CD14-positive monocyte (primary cell): ENCODE results near the gene ATP5F1D. TPM values are rescaled to one million over a fixed set of nuclear protein-coding genes. Genes with fewer than 3 reads are reported as not detected.

ENCODE experiments used
- DNase-seq, 3 donors: peaks; one replicate each; pipeline ENCODE4 v3.0.0-alpha.2; 2011 to 2022
- H2AFZ ChIP-seq: 2 replicates; pipeline ENCODE4 v1.6.0; 2012; ENCODE audit warnings: mild to moderate bottlenecking, low read depth, low read length, inconsistent platforms; ENCODE audit not compliant: insufficient read depth, poor library complexity, severe bottlenecking
- H3K27ac ChIP-seq, 2 donors: 1 replicate in 1 of 2; 2 replicates in 1 of 2; pipeline ENCODE4 v1.5.1; 2012 to 2013; ENCODE audit warnings: low read length in 2 of 2, control low read depth in 1 of 2, inconsistent platforms in 1 of 2, low read depth in 1 of 2, mild to moderate bottlenecking in 1 of 2
- H3K27me3 ChIP-seq, 2 donors: one replicate each; pipeline versions ENCODE4 v1.6.0 to v1.6.1; 2011 to 2013; ENCODE audit warnings: low read length in 2 of 2; ENCODE audit not compliant: control insufficient read depth in 2 of 2, insufficient read depth in 2 of 2
- H3K36me3 ChIP-seq, 2 donors: replicated peaks in 1 of 2; 1 replicate in 1 of 2; 2 replicates in 1 of 2; pipeline versions ENCODE4 v1.5.1 to v1.6.1; 2012 to 2013; ENCODE audit warnings: low read length in 2 of 2, control low read depth in 1 of 2, inconsistent platforms in 1 of 2, mild to moderate bottlenecking in 1 of 2; ENCODE audit not compliant: insufficient read depth in 2 of 2, control insufficient read depth in 1 of 2
- H3K4me1 ChIP-seq, 2 donors: 1 replicate in 1 of 2; 2 replicates in 1 of 2; pipeline versions ENCODE4 v1.5.1 to v1.6.1; 2012 to 2013; ENCODE audit warnings: low read length in 2 of 2, control low read depth in 1 of 2, inconsistent platforms in 1 of 2, mild to moderate bottlenecking in 1 of 2, moderate library complexity in 1 of 2; ENCODE audit not compliant: insufficient read depth in 2 of 2, control insufficient read depth in 1 of 2
- H3K4me2 ChIP-seq: replicated peaks from 2 replicates; pipeline ENCODE3; 2012; ENCODE audit warnings: low read length, moderate library complexity, mild to moderate bottlenecking; ENCODE audit not compliant: poor library complexity, severe bottlenecking; ENCODE audit errors: extremely low read depth
- H3K4me3 ChIP-seq, 3 experiments: fragments of 200-600 bp in 1 of 3; sonication (generic) in 1 of 3; replicated peaks in 1 of 3; 1 replicate in 2 of 3; 2 replicates in 1 of 3; pipeline ENCODE4 v1.5.1; 2011 to 2013; ENCODE audit warnings: low read length in 3 of 3, mild to moderate bottlenecking in 3 of 3, control low read depth in 2 of 3, low read depth in 2 of 3, inconsistent platforms in 1 of 3, moderate library complexity in 1 of 3
- H3K79me2 ChIP-seq: 2 replicates; pipeline ENCODE4 v1.6.0; 2012; ENCODE audit warnings: mild to moderate bottlenecking, control low read depth, inconsistent platforms, low read length, moderate library complexity; ENCODE audit not compliant: insufficient read depth
- H3K9ac ChIP-seq: 2 replicates; pipeline ENCODE4 v1.6.0; 2017; ENCODE audit warnings: low read length, mild to moderate bottlenecking; ENCODE audit not compliant: insufficient read depth, poor library complexity, severe bottlenecking
- H3K9me3 ChIP-seq, 2 donors: replicated peaks in 1 of 2; 1 replicate in 1 of 2; 2 replicates in 1 of 2; pipeline versions ENCODE4 v1.5.1 to v1.6.1; 2012 to 2013; ENCODE audit warnings: low read length in 2 of 2, control low read depth in 1 of 2; ENCODE audit not compliant: control insufficient read depth in 1 of 2, insufficient read depth in 1 of 2
- H4K20me1 ChIP-seq: 2 replicates; pipeline ENCODE4 v1.6.0; 2012; ENCODE audit warnings: mild to moderate bottlenecking, low read length, control low read depth, moderate library complexity; ENCODE audit not compliant: insufficient read depth
- H3K27ac Mint-ChIP-seq, 7 donors: one replicate each; pipeline ENCODE4 v1.8.0; 2020; ENCODE audit warnings: mild to moderate bottlenecking in 7 of 7, mixed read lengths in 7 of 7, moderate library complexity in 6 of 7, inconsistent platforms in 2 of 7
- H3K27me3 Mint-ChIP-seq, 3 donors: one replicate each; pipeline ENCODE4 v1.8.0; 2021 to 2022; ENCODE audit warnings: low read depth in 3 of 3, mild to moderate bottlenecking in 3 of 3, mixed read lengths in 3 of 3, moderate library complexity in 3 of 3, inconsistent platforms in 1 of 3
- H3K36me3 Mint-ChIP-seq, 2 donors: one replicate each; pipeline ENCODE4 v1.8.0; 2020; ENCODE audit warnings: mixed read lengths in 2 of 2, inconsistent platforms in 1 of 2, mild to moderate bottlenecking in 1 of 2
- H3K4me1 Mint-ChIP-seq: one replicate; pipeline ENCODE4 v1.8.0; 2020; ENCODE audit warnings: mild to moderate bottlenecking, mixed read lengths
- H3K4me3 Mint-ChIP-seq, 2 donors: one replicate each; pipeline ENCODE4 v1.8.0; 2020; ENCODE audit warnings: mild to moderate bottlenecking in 2 of 2, mixed read lengths in 2 of 2, moderate library complexity in 1 of 2
- H3K9me3 Mint-ChIP-seq, 7 donors: one replicate each; pipeline ENCODE4 v1.8.0; 2020 to 2022; ENCODE audit warnings: mixed read lengths in 7 of 7, mild to moderate bottlenecking in 6 of 7, moderate library complexity in 6 of 7, inconsistent platforms in 2 of 7
- CTCF ChIP-seq: fragments of 200-600 bp; IDR thresholded peaks from one replicate; pipeline ENCODE4 v1.8.0; 2022; ENCODE audit warnings: antibody characterized with exemption, mild to moderate bottlenecking
- WGBS: methylation state at CpG from one replicate; pipeline ENCODE4 v1.1.5; 2013; ENCODE audit warnings: missing lambda C conversion rate; ENCODE audit not compliant: insufficient coverage; 5-methylcytosine and 5-hydroxymethylcytosine counted together
- intact Hi-C, 2 donors: fragments of 100-400 bp; cut with micrococcal nuclease; formaldehyde crosslinking; loops; one replicate each; pipeline versions ENCODE4 v1.15.0 to v1.15.1; 2023
- polyA plus RNA-seq, 3 donors: library from polyadenylated mRNA; depleted of rRNA in 1 of 3; unstranded in 2 of 3; stranded (reverse) in 1 of 3; fragments of 300-500 nt in 2 of 3; fragments of >200 nt in 1 of 3; fragmentation: Illumina TruSeq in 2 of 3; gene quantifications; 1 replicate in 2 of 3; 2 replicates in 1 of 3; pipeline ENCODE4 v1.2.3, GENCODE V29; 2012 to 2021

Gene ATP5F1D
- polyA plus RNA-seq, 3 donors: 122 to 160 (median 143) TPM

- no peak overlapping the region for H3K4me2 ChIP-seq
- peaks cover 14 to 54% of the 10 kb centered on the region in 2 donors for H3K27me3 ChIP-seq
- H4K20me1 ChIP-seq: peaks cover 3% of the 10 kb centered on the region
- no peaks in the 10 kb centered on the region for H3K4me1 ChIP-seq
- peaks cover 0 to 14% (median 5%) of the 10 kb centered on the region in 7 donors for H3K9me3 Mint-ChIP-seq
- H3K4me3 Mint-ChIP-seq: peak overlapping the region in 1 of 2 donors; percentile 62
- H3K4me3 ChIP-seq: no peak overlapping the region
- H3K4me1 Mint-ChIP-seq: peaks cover 3% of the 10 kb centered on the region
- no peak overlapping the region for H2AFZ ChIP-seq
- no peaks in the 10 kb centered on the region for H3K36me3 ChIP-seq
- H3K36me3 Mint-ChIP-seq: peaks cover 4 to 10% of the 10 kb centered on the region in 2 donors
- no peak for DNase-seq
- 19% methylated on average over 47 of the region's 51 CpGs for WGBS
- no peak for TF ChIP-seq CTCF
- no peak overlapping the region for H3K27ac Mint-ChIP-seq
- no peak overlapping the region for H3K27ac ChIP-seq
- no peaks in the 10 kb centered on the region for H3K79me2 ChIP-seq
- peaks cover 0 to 10% of the 10 kb centered on the region in 2 donors for H3K9me3 ChIP-seq
- H3K9ac ChIP-seq: no peak overlapping the region
- intact Hi-C loops: no loop called here
- H3K27me3 Mint-ChIP-seq: peaks cover 37 to 65% (median 45%) of the 10 kb centered on the region in 3 donors
These were observed 43.6 kb downstream of the ATP5F1D start for GRCh38 chr19:1284979-1285736.

- Histone ChIP-seq H3K4me1 (no peaks in the 10 kb centered on the region), H3K4me3 (no peak within 1 kb of the TSS), H3K27me3 (peaks cover 14 to 54% of the 10 kb centered on the region in 2 donors), H3K4me2 (no peak within 1 kb of the TSS), H3K9ac (no peak within 1 kb of the TSS), H4K20me1 (no peaks in the 10 kb centered on the region), H2AFZ (no peak within 1 kb of the TSS), H3K79me2 (no peaks in the 10 kb centered on the region), H3K9me3 (peaks cover 0 to 10% of the 10 kb centered on the region in 2 donors), H3K36me3 (no peaks in the 10 kb centered on the region), H3K27ac (no peak within 1 kb of the TSS)
- peaks cover 40 to 67% (median 45%) of the 10 kb centered on the region in 3 donors for H3K27me3 Mint-ChIP-seq
- H3K36me3 Mint-ChIP-seq: peaks cover 0 to 7% of the 10 kb centered on the region in 2 donors
- peak within 1 kb of the TSS in 1 of 2 donors; percentile 81 for H3K4me3 Mint-ChIP-seq
- H3K4me1 Mint-ChIP-seq: peaks cover 3% of the 10 kb centered on the region
- H3K27ac Mint-ChIP-seq: no peak within 1 kb of the TSS
- WGBS: under 1% methylated on average over 111 of the region's 113 CpGs
- no peak for DNase-seq
- no peak for TF ChIP-seq CTCF
- intact Hi-C loops: no loop called here
- peaks cover 0 to 13% (median 5%) of the 10 kb centered on the region in 7 donors for H3K9me3 Mint-ChIP-seq
These were observed 44.3 kb downstream of the ATP5F1D start, which contains the start of gene EFNA2 for GRCh38 chr19:1285737-1286360. TSS of gene EFNA2 (plus strand) at chr19:1285873. CDS start at chr19:1286169, 296 bp downstream.
